Large intestine (tissue), 3 donors: ENCODE measurements around the gene TPP1. TPM values are rescaled to one million over a fixed set of nuclear protein-coding genes. Genes with fewer than 3 reads are reported as not detected.

Experiments used
- DNase-seq, 2 donors: peaks; one replicate each; pipeline versions ENCODE4 v3.0.0 to v3.0.0-alpha.2; 2013
- H3K27ac ChIP-seq: one replicate; pipeline ENCODE4 v1.5.1; 2013; ENCODE audit warnings: low read length
- H3K27me3 ChIP-seq: 2 replicates; pipeline ENCODE4 v1.6.1; 2013; ENCODE audit warnings: low read length; ENCODE audit not compliant: control insufficient read depth, insufficient read depth
- H3K36me3 ChIP-seq: 2 replicates; pipeline ENCODE4 v1.6.1; 2013; ENCODE audit warnings: low read length; ENCODE audit not compliant: control insufficient read depth, insufficient read depth
- H3K4me1 ChIP-seq: one replicate; pipeline ENCODE4 v1.6.1; 2013; ENCODE audit warnings: low read length; ENCODE audit not compliant: control insufficient read depth, insufficient read depth
- H3K4me3 ChIP-seq: one replicate; pipeline ENCODE4 v1.5.1; 2013; ENCODE audit warnings: low read length
- H3K9me3 ChIP-seq: one replicate; pipeline ENCODE4 v1.6.1; 2013; ENCODE audit warnings: mild to moderate bottlenecking, low read depth, low read length, moderate library complexity; ENCODE audit not compliant: control insufficient read depth
- WGBS: methylation state at CpG from one replicate; pipeline ENCODE4 v1.1.5; 2013; ENCODE audit warnings: low lambda C conversion rate; ENCODE audit not compliant: insufficient coverage; 5-methylcytosine and 5-hydroxymethylcytosine counted together
- polyA plus RNA-seq: library from polyadenylated mRNA; unstranded; fragments of 120-200 nt; gene quantifications from one replicate; pipeline ENCODE4 v1.2.1, GENCODE V29; 2013

TPP1 gene
- polyA plus RNA-seq, 1 donor = 310 TPM

- peaks cover 11% of the 10 kb centered on the region for H3K9me3 ChIP-seq
- H3K4me1 ChIP-seq = no peaks in the 10 kb centered on the region
- H3K36me3 ChIP-seq = peaks cover 5% of the 10 kb centered on the region
- DNase-seq = no peak
- no peak overlapping the region for H3K27ac ChIP-seq
- H3K4me3 ChIP-seq = no peak overlapping the region
- H3K27me3 ChIP-seq = no peaks in the 10 kb centered on the region
- 100% methylated on average over 3 of the region's 11 CpGs for WGBS
Observed at GRCh38 chr11:6587360-6587953, 31.8 kb downstream of the TPP1 start.

- Histone ChIP-seq H3K4me1 (no peaks in the 10 kb centered on the region), H3K27me3 (no peaks in the 10 kb centered on the region), H3K9me3 (peaks cover 11% of the 10 kb centered on the region), H3K4me3 (no peak overlapping the region), H3K27ac (no peak overlapping the region), H3K36me3 (no peaks in the 10 kb centered on the region)
- no CpG with 5 or more reads among the region's 25 CpGs for WGBS
- no peak for DNase-seq
Observed at GRCh38 chr11:6586434-6587359, 32.5 kb downstream of the TPP1 start.

- DNase-seq = no peak
- Histone ChIP-seq H3K27ac (no peak overlapping the region), H3K4me1 (no peaks in the 10 kb centered on the region), H3K4me3 (no peak overlapping the region), H3K9me3 (peaks cover 11% of the 10 kb centered on the region), H3K27me3 (no peaks in the 10 kb centered on the region), H3K36me3 (no peaks in the 10 kb centered on the region)
- no CpG with 5 or more reads among the region's 4 CpGs for WGBS
Observed at GRCh38 chr11:6584528-6584927, 34.7 kb downstream of the TPP1 start.

GRCh38 chr11:6583584-6583983, 35.6 kb downstream of the TPP1 start:
- Histone ChIP-seq H3K4me1 (no peaks in the 10 kb centered on the region), H3K27ac (no peak overlapping the region), H3K9me3 (peaks cover 11% of the 10 kb centered on the region), H3K36me3 (no peaks in the 10 kb centered on the region), H3K27me3 (no peaks in the 10 kb centered on the region), H3K4me3 (no peak overlapping the region)
- no CpG with 5 or more reads among the region's 1 CpG for WGBS
- DNase-seq = no peak

- peaks cover 6% of the 10 kb centered on the region for H3K9me3 ChIP-seq
- no peak for DNase-seq
- no CpG with 5 or more reads among the region's 2 CpGs for WGBS
- H3K4me1 ChIP-seq = no peaks in the 10 kb centered on the region
- no peaks in the 10 kb centered on the region for H3K36me3 ChIP-seq
- H3K27ac ChIP-seq = no peak overlapping the region
- no peaks in the 10 kb centered on the region for H3K27me3 ChIP-seq
- no peak overlapping the region for H3K4me3 ChIP-seq
Observed at GRCh38 chr11:6579681-6580080, 39.5 kb downstream of the TPP1 start.

- DNase-seq = no peak
- H3K4me3 ChIP-seq = no peak overlapping the region
- no peaks in the 10 kb centered on the region for H3K4me1 ChIP-seq
- no peaks in the 10 kb centered on the region for H3K27me3 ChIP-seq
- no peak overlapping the region for H3K27ac ChIP-seq
- WGBS = no CpG with 5 or more reads among the region's 1 CpG
- H3K9me3 ChIP-seq = no peaks in the 10 kb centered on the region
- H3K36me3 ChIP-seq = no peaks in the 10 kb centered on the region
Observed at GRCh38 chr11:6578134-6578533, 41.1 kb downstream of the TPP1 start.

GRCh38 chr11:6576471-6577373, 42.5 kb downstream of the TPP1 start:
- WGBS = no CpG with 5 or more reads among the region's 6 CpGs
- Histone ChIP-seq H3K9me3 (no peaks in the 10 kb centered on the region), H3K36me3 (no peaks in the 10 kb centered on the region), H3K4me3 (no peak overlapping the region), H3K4me1 (no peaks in the 10 kb centered on the region), H3K27me3 (peaks cover 2% of the 10 kb centered on the region), H3K27ac (peak overlapping the region; percentile 44)
- peak; percentile 26 to 31 for DNase-seq

- Histone ChIP-seq H3K27ac (no peak overlapping the region), H3K4me3 (no peak overlapping the region), H3K4me1 (no peaks in the 10 kb centered on the region), H3K36me3 (no peaks in the 10 kb centered on the region), H3K9me3 (peaks cover 10% of the 10 kb centered on the region), H3K27me3 (peaks cover 13% of the 10 kb centered on the region)
- no CpG with 5 or more reads among the region's 6 CpGs for WGBS
- no peak for DNase-seq
Observed at GRCh38 chr11:6574816-6575715, 44.2 kb downstream of the TPP1 start.

- no peak for DNase-seq
- Histone ChIP-seq H3K4me1 (no peaks in the 10 kb centered on the region), H3K36me3 (no peaks in the 10 kb centered on the region), H3K27me3 (peaks cover 13% of the 10 kb centered on the region), H3K4me3 (no peak overlapping the region), H3K27ac (no peak overlapping the region), H3K9me3 (peaks cover 10% of the 10 kb centered on the region)
- no CpG with 5 or more reads among the region's 2 CpGs for WGBS
Observed at GRCh38 chr11:6572215-6572614, 47.0 kb downstream of the TPP1 start.
